HL-60 (cell line): ENCODE data around the gene ARMS2.

Experiments
- DNase-seq, 2 experiments: peaks; one replicate each; pipeline ENCODE4 v3.0.0-alpha.2; 2010 to 2020; ENCODE audit warnings: low read depth in 1 of 2, low spot score in 1 of 2
- H3K27ac ChIP-seq: fragments of 250-450 bp; sonication (Bioruptor Pico); replicated peaks from 2 replicates; pipeline ENCODE4 v1.5.1; 2020; ENCODE audit warnings: mild to moderate bottlenecking, moderate library complexity
- H3K27me3 ChIP-seq: fragments of 250-450 bp; sonication (Bioruptor Pico); 2 replicates; pipeline ENCODE4 v1.5.1; 2021; ENCODE audit warnings: mild to moderate bottlenecking, moderate library complexity; ENCODE audit not compliant: insufficient read depth, poor library complexity, severe bottlenecking
- H3K4me3 ChIP-seq: replicated peaks from 2 replicates; pipeline ENCODE4 v1.5.1; 2011; ENCODE audit warnings: mild to moderate bottlenecking, control low read depth, low read length; ENCODE audit not compliant: insufficient read depth
- CTCF ChIP-seq: IDR thresholded peaks from one replicate; pipeline ENCODE4 v1.5.1; 2011; ENCODE audit warnings: low read length, control low read depth, inconsistent platforms; ENCODE audit not compliant: insufficient read depth
- GABPA ChIP-seq: IDR thresholded peaks from 2 replicates; pipeline ENCODE4 v1.6.1; 2012; ENCODE audit warnings: low read depth
- POLR2AphosphoS5 ChIP-seq: IDR thresholded peaks from 2 replicates; pipeline ENCODE4 v1.6.1; 2012; ENCODE audit warnings: low read depth
- REST ChIP-seq: IDR thresholded peaks from 2 replicates; pipeline ENCODE4 v1.6.1; 2012; ENCODE audit warnings: low read depth; ENCODE audit not compliant: insufficient replicate concordance
- SPI1 ChIP-seq: IDR thresholded peaks from 2 replicates; pipeline ENCODE4 v1.6.1; 2012; ENCODE audit warnings: low read depth, mild to moderate bottlenecking, borderline replicate concordance

The ARMS2 gene

GRCh38 chr10:122504610-122504950 is 50.1 kb downstream of the ARMS2 start:
- TF ChIP-seq SPI1: no peak
- no peak for TF ChIP-seq POLR2AphosphoS5
- TF ChIP-seq CTCF: no peak
- no peak for TF ChIP-seq GABPA
- no peak for TF ChIP-seq REST
- no peak overlapping the region for H3K27ac ChIP-seq

GRCh38 chr10:122505011-122505410 is 50.6 kb downstream of the ARMS2 start:
- no peak for TF ChIP-seq REST
- no peak for TF ChIP-seq GABPA
- TF ChIP-seq SPI1: no peak
- TF ChIP-seq POLR2AphosphoS5: no peak
- TF ChIP-seq CTCF: no peak
- H3K27ac ChIP-seq: no peak overlapping the region
- DNase-seq: no peak
- no peaks in the 10 kb centered on the region for H3K27me3 ChIP-seq
- no peak overlapping the region for H3K4me3 ChIP-seq

More at GRCh38 chr10:122504610-122504950, 50.1 kb downstream of the ARMS2 start:
- Histone ChIP-seq H3K4me3 (no peak overlapping the region), H3K27me3 (no peaks in the 10 kb centered on the region)
- no peak for DNase-seq

- DNase-seq: no peak
- H3K4me3 ChIP-seq: no peak overlapping the region
- TF ChIP-seq REST (no peak), GABPA (no peak), SPI1 (no peak), CTCF (no peak), POLR2AphosphoS5 (no peak)
- H3K27me3 ChIP-seq: no peaks in the 10 kb centered on the region
- H3K27ac ChIP-seq: no peak overlapping the region
These were observed 51.6 kb downstream of the ARMS2 start for GRCh38 chr10:122505885-122506645.
